C4-2B (cell line): Measurements from ENCODE around the gene MALRD1.

Experiments
- ZFX ChIP-seq: fragments of 450-650 bp; IDR thresholded peaks from 2 replicates; pipeline ENCODE4 v1.6.1; 2017
- TF ChIP-seq, protein P1 (sequence below): fragments of 450-650 bp; conservative IDR thresholded peaks from 2 replicates; pipeline ENCODE4 v1.5.1; 2017; ENCODE audit warnings: mild to moderate bottlenecking

DNA sequence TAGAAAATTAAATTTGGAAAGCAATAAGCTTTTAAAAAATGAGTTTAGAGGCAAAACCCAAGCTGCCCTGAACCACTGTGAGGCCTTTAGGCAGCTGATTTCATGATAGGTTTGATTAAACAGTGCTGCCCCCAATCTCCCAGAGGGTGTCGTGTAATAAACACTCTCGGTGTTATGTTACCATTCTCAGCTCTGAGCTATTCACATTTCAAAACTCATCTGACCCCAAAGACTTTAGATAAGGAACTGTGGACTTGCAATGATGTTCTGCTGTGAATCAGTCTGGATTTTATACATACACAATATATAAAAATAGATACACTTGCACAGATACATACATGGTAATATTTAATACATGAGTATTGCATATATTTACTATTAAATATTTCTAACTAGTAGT, 120.4 kb downstream of the MALRD1 start:
- TF ChIP-seq, protein P1, sequence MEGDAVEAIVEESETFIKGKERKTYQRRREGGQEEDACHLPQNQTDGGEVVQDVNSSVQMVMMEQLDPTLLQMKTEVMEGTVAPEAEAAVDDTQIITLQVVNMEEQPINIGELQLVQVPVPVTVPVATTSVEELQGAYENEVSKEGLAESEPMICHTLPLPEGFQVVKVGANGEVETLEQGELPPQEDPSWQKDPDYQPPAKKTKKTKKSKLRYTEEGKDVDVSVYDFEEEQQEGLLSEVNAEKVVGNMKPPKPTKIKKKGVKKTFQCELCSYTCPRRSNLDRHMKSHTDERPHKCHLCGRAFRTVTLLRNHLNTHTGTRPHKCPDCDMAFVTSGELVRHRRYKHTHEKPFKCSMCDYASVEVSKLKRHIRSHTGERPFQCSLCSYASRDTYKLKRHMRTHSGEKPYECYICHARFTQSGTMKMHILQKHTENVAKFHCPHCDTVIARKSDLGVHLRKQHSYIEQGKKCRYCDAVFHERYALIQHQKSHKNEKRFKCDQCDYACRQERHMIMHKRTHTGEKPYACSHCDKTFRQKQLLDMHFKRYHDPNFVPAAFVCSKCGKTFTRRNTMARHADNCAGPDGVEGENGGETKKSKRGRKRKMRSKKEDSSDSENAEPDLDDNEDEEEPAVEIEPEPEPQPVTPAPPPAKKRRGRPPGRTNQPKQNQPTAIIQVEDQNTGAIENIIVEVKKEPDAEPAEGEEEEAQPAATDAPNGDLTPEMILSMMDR, result no peak
- TF ChIP-seq ZFX, result no peak
